Heart left ventricle (tissue), 16 donors: ENCODE results near the gene LRRC18. TPM values are rescaled to one million over a fixed set of nuclear protein-coding genes. Genes with fewer than 3 reads are reported as not detected.
A peak's percentile ranks its signal among the peaks of the same experiment; 100 is the strongest.

Source experiments
- ATAC-seq, 4 donors: fragments of 200-7000 bp; cut with Tn5 transposase; one replicate each; pipeline ENCODE4 v1.9.1; 2020 to 2022; ENCODE audit warnings: moderate library complexity in 4 of 4, mild to moderate bottlenecking in 3 of 4, moderate number of reproducible peaks in 1 of 4
- DNase-seq, 5 donors: peaks; one replicate each; pipeline ENCODE4 v3.0.0-alpha.2; 2020
- H3K27ac ChIP-seq, 12 donors: fragments of 200-600 bp; sonication (generic) in 4 of 12; one replicate each; pipeline versions ENCODE4 v1.5.0 to v1.8.0; 2016 to 2022; ENCODE audit warnings: mild to moderate bottlenecking in 2 of 12
- H3K27me3 ChIP-seq, 9 donors: fragments of 200-600 bp; sonication (generic) in 2 of 9; one replicate each; pipeline versions ENCODE4 v1.5.1 to v1.8.0; 2016 to 2022; ENCODE audit warnings: mild to moderate bottlenecking in 3 of 9
- H3K36me3 ChIP-seq, 9 donors: fragments of 200-600 bp; sonication (generic) in 2 of 9; one replicate each; pipeline versions ENCODE4 v1.5.0 to v1.8.0; 2018 to 2022; ENCODE audit warnings: mild to moderate bottlenecking in 2 of 9
- H3K4me1 ChIP-seq, 12 donors: fragments of 200-600 bp; sonication (generic) in 4 of 12; one replicate each; pipeline versions ENCODE4 v1.5.0 to v1.8.0; 2016 to 2022; ENCODE audit warnings: mild to moderate bottlenecking in 3 of 12
- H3K4me3 ChIP-seq, 12 donors: fragments of 200-600 bp; sonication (generic) in 4 of 12; one replicate each; pipeline versions ENCODE4 v1.5.0 to v1.8.0; 2017 to 2022; ENCODE audit warnings: mild to moderate bottlenecking in 9 of 12, moderate library complexity in 4 of 12
- H3K9me3 ChIP-seq, 12 donors: fragments of 200-600 bp; sonication (generic) in 4 of 12; one replicate each; pipeline versions ENCODE4 v1.5.0 to v1.8.0; 2016 to 2022; ENCODE audit warnings: mild to moderate bottlenecking in 1 of 12
- CTCF ChIP-seq, 12 donors: fragments of 200-600 bp; sonication (generic) in 4 of 12; IDR thresholded peaks; one replicate each; pipeline versions ENCODE4 v1.5.0 to v1.8.0; 2018 to 2022; ENCODE audit warnings: antibody characterized with exemption in 12 of 12, mild to moderate bottlenecking in 5 of 12
- POLR2A ChIP-seq, 2 donors: fragments of 450-650 bp; IDR thresholded peaks; one replicate each; pipeline ENCODE4 v1.6.1; 2017; ENCODE audit warnings: antibody characterized with exemption in 2 of 2, mild to moderate bottlenecking in 2 of 2, moderate library complexity in 2 of 2
- WGBS, 4 donors: extraction: QIAGEN DNeasy Blood & Tissue Kit in 2 of 4; methylation state at CpG; one replicate each; pipeline versions ENCODE4 v1.1.5 to v1.1.7; 2013 to 2018; 5-methylcytosine and 5-hydroxymethylcytosine counted together
- intact Hi-C, 10 donors: fragments of 100-400 bp; cut with DNase I; formaldehyde crosslinking; loops; one replicate each; pipeline versions ENCODE4 v1.11.1 to v1.14.2; 2022
- polyA plus RNA-seq, 2 donors: library from polyadenylated mRNA; stranded (reverse); fragments of 200-250 nt; gene quantifications; one replicate each; pipeline ENCODE4 v1.2.3, GENCODE V29; 2013
- total RNA-seq, 9 donors: library from RNA; depleted of rRNA in 2 of 9; stranded (reverse); fragments of >200 nt in 2 of 9; fragmentation: NEBNext Ultra II Directional in 3 of 9; extraction: Animal tissue kit (Norgen Biotek cat#: 25700) in 3 of 9; gene quantifications; one replicate each; pipeline versions ENCODE4 v1.1.0 to v1.2.4, GENCODE V29; 2016 to 2023
- donor health status: ischemic (EF 13 %, LVEDD 7.1; RV severe dilation, severe dysfunction).
- donor health status: healthy with polysubstance abuse.
- donor health status: DM: no; HTN: yes; CAD: no.
- donor health status: DM: no; HTN: no; CAD: no.
- donor health status: ischemic (EF 25% LVEDD 6.9; RV normal size, moderate dysfunction).
- donor health status: ischemic (EF 25% LVEDD 5.7; RV mildly dilated, moderate dysfunction).
- donor health status: healthy.
- donor health status: DM: yes; HTN: yes; CAD: no.
- donor health status: ischemic (EF 35%, LVEDD 5.7; RV mildly dilated, moderate dysfunction).
- donor health status: nonischemic (EF 11% LVEDD 7.7; RV severe dilation, severe dysfunction).
- donor health status: DM: yes; HTN: yes; CAD: no.
- donor health status: PGD.
- donor health status: ischemic (EF 29% LVEDD 5.4; RV normal size, mild dysfunction).
- donor health status: nonischemic (EF 23%, LVEDD 6.1; RV moderate dilation, normal function).

Gene LRRC18
- total and polyA plus RNA-seq, 11 donors: not detected

- Histone ChIP-seq H3K4me3 (no peak overlapping the region), H3K27me3 (no peaks in the 10 kb centered on the region), H3K4me1 (peaks cover 0 to 23% (median 0%) of the 10 kb centered on the region in 12 donors), H3K9me3 (no peaks in the 10 kb centered on the region), H3K36me3 (peaks cover 0 to 16% (median 0%) of the 10 kb centered on the region in 9 donors), H3K27ac (peak overlapping the region in 1 of 12 donors; percentile 1)
- ATAC-seq (no peak), DNase-seq (no peak)
- TF ChIP-seq CTCF (IDR thresholded peaks at IDR 0.05) (no peak), POLR2A (IDR thresholded peaks at IDR 0.05) (no peak)
- intact Hi-C loops: no loop called here
- 93 to 96% (median 95%) methylated on average over 5 of the region's 5 CpGs for WGBS, 4 donors
Measured at GRCh38 chr10:48946332-48946731, 6.7 kb upstream of the LRRC18 start.

- ATAC-seq (no peak), DNase-seq (no peak)
- no peak overlapping the region for H3K27ac ChIP-seq
- H3K27me3 ChIP-seq: no peaks in the 10 kb centered on the region
- WGBS, 4 donors: 78 to 81% (median 79%) methylated on average over 6 of the region's 6 CpGs
- H3K4me1 ChIP-seq: peaks cover 0 to 23% (median 0%) of the 10 kb centered on the region in 12 donors
- H3K9me3 ChIP-seq: no peaks in the 10 kb centered on the region
- intact Hi-C loops: no loop called here
- peaks cover 0 to 16% (median 0%) of the 10 kb centered on the region in 9 donors for H3K36me3 ChIP-seq
- no peak overlapping the region for H3K4me3 ChIP-seq
- no peak for TF ChIP-seq CTCF (IDR thresholded peaks at IDR 0.05)
- no peak for TF ChIP-seq POLR2A (IDR thresholded peaks at IDR 0.05)
Measured at GRCh38 chr10:48945441-48946130, 5.9 kb upstream of the LRRC18 start.

- Histone ChIP-seq H3K4me3 (no peak overlapping the region), H3K27me3 (no peaks in the 10 kb centered on the region), H3K9me3 (no peaks in the 10 kb centered on the region), H3K4me1 (peaks cover 0 to 23% (median 0%) of the 10 kb centered on the region in 12 donors), H3K27ac (no peak overlapping the region), H3K36me3 (peaks cover 0 to 11% (median 0%) of the 10 kb centered on the region in 9 donors)
- WGBS, 4 donors: 87 to 96% (median 92%) methylated on average over 3 of the region's 3 CpGs
- DNase-seq (no peak), ATAC-seq (no peak)
- no peak for TF ChIP-seq POLR2A (IDR thresholded peaks at IDR 0.05)
- TF ChIP-seq CTCF (IDR thresholded peaks at IDR 0.05): no peak
- intact Hi-C loops: no loop called here
Measured at GRCh38 chr10:48944171-48944570, 4.5 kb upstream of the LRRC18 start.

GRCh38 chr10:48943096-48943495, 3.5 kb upstream of the LRRC18 start:
- H3K27me3 ChIP-seq: no peaks in the 10 kb centered on the region
- no peak overlapping the region for H3K27ac ChIP-seq
- no peak for DNase-seq
- H3K4me3 ChIP-seq: no peak overlapping the region
- peaks cover 0 to under 1% (median 0%) of the 10 kb centered on the region in 9 donors for H3K36me3 ChIP-seq
- no peak for ATAC-seq
- TF ChIP-seq POLR2A (IDR thresholded peaks at IDR 0.05) (no peak), CTCF (IDR thresholded peaks at IDR 0.05) (no peak)
- H3K4me1 ChIP-seq: peaks cover 0 to 23% (median 0%) of the 10 kb centered on the region in 12 donors
- no peaks in the 10 kb centered on the region for H3K9me3 ChIP-seq
- intact Hi-C loops: no loop called here
- WGBS, 4 donors: 90 to 95% (median 94%) methylated on average over 10 of the region's 10 CpGs
